Amygdala (tissue), 56 donors: ENCODE data around the gene PTPN4.
A peak's percentile ranks its signal among the peaks of the same experiment; 100 is the strongest.

ENCODE experiments used
- DNase-seq, 56 donors: peaks; one replicate each; lab custom pipeline; 2025; lab: John Stamatoyannopoulos, UW

Gene PTPN4, protein sequence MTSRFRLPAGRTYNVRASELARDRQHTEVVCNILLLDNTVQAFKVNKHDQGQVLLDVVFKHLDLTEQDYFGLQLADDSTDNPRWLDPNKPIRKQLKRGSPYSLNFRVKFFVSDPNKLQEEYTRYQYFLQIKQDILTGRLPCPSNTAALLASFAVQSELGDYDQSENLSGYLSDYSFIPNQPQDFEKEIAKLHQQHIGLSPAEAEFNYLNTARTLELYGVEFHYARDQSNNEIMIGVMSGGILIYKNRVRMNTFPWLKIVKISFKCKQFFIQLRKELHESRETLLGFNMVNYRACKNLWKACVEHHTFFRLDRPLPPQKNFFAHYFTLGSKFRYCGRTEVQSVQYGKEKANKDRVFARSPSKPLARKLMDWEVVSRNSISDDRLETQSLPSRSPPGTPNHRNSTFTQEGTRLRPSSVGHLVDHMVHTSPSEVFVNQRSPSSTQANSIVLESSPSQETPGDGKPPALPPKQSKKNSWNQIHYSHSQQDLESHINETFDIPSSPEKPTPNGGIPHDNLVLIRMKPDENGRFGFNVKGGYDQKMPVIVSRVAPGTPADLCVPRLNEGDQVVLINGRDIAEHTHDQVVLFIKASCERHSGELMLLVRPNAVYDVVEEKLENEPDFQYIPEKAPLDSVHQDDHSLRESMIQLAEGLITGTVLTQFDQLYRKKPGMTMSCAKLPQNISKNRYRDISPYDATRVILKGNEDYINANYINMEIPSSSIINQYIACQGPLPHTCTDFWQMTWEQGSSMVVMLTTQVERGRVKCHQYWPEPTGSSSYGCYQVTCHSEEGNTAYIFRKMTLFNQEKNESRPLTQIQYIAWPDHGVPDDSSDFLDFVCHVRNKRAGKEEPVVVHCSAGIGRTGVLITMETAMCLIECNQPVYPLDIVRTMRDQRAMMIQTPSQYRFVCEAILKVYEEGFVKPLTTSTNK

DNA sequence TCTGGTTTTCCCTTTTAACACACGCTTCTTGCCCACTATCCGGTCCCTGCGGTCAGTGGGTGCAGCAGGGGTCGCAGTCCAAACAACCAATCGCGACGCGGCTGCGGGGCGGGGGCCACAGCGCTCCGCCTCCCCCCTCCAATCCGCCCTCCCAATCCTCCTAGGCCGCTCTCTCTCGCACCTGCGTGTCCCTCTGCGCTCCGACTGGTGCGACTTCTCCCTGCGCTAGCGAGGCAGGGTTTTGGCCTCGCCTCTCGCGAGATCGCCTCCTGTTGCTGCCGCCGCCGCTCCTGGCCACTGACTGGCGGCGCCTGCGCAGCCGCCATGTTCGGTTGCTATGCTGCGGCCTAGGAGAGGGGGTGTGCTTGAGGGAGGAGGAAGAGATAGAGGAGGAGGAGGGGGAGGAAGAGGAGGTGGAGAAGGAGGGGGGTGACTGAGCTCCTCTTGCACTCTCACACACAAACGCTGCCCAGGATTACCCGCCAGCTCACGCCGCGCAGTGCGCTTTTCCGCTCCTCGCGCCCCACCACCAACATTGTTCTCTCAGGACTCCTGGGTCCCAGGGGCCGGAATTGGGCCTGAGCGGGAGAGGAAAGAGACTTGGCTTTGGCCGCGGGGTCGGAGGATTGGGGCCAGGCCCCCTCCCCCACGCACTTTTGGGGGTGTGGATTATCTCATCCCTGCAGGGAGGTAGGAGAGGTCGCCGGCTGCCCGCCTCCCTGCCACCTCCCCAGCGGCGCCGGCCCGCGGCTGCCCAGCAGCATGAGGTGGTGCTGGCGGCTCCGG lies at the start of gene PTPN4:
PTPN4 (plus strand) TSS at position 472 of the 786 bp plus-strand sequence. CDS start 49,932 bp downstream, outside the sequence.
- DNase-seq: peak in 55 of 56 donors; percentile 67 to 94 (median 89)

DNA sequence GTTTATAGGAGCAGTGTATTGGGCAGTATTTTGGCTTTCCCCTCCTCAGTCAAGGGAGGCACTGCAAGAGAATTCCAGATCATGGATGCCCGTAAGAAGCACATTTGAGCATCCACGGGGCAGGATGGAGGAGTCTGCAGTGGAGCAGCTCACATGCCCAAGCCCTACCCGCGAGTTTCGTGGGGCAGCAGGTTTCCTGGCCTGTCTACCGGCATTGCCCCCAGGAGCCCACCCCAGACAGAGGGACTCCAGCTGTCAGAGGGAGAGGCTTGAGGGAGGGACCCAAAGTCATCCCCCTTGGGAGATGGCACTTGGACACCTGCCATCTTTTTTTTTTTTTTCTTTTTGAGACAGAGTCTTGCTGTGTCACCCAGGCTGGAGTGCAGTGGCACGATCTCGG lies 49.4 kb upstream of the PTPN4 start:
- no peak for DNase-seq

DNA sequence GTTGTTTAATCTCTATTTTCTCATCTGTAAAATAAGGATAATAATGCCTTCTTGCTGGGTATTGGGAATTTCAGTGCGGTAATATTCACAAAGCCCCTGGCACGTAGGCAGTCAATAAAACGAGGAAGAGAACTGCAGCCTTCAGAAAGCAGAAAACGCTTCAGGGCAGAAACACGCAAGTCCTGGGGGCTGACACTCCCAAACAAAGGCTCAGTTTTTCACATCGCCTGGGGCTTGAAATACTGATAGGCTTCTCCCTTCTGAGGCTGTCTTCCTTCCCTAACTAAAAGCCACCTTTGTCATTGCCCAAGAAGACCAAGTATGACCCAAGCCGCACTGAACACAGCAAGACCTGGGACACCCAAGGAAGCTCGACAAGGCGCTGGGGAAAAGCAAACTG lies 48.4 kb upstream of the PTPN4 start:
- DNase-seq: no peak

DNA sequence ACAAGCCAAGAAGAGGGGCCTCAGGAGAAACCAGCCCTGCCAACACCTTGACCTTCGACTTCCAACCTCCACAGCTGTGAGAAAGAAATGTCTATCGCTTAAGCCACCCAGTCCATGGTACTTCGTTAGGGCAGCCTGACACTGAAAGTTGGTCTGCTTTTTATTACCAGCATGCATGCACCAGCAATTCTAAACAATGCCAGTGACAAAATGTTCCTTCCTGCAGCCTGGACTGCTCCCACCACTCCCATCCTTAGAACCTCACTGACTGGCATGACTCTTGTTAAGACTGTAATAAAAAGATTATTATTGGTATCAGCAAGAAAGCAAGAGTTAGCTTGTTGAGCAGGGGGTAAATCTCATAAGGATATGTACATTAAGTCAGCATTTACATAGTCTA lies 47.2 kb upstream of the PTPN4 start:
- no peak for DNase-seq

DNA sequence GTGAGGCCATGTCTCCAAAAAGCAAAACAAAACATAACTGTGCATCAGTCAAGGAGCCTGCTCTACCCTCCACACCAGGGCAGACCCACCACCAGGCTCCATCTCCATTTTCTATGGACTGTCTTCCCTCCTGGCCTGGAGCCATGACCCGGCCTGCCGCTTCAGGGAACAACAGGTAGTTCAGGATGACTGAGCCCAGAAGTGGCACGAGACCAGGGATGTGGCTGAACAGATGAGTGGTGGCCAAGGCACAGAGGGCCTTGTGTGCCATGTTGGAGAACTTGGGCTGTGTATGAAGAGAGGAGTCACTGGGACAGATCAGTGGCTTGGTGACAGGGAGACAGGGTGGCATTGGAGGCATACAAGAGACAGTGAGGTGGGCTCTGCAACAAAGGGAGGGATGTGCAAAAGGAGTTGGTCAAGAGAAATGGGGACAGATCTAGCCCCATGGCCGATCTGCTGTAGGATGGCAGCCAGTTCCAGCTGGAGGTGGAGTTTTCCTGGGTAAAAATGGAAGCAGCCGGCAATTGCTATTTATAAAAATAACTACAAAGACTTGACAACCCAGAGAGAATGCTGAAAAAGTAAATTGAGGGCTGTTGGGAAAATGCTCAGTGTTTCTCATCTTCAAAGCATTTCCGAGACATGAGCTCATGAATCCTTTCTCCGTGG lies 45.8 kb upstream of the PTPN4 start:
- peak in 1 of 56 donors; percentile 34 for DNase-seq

DNA sequence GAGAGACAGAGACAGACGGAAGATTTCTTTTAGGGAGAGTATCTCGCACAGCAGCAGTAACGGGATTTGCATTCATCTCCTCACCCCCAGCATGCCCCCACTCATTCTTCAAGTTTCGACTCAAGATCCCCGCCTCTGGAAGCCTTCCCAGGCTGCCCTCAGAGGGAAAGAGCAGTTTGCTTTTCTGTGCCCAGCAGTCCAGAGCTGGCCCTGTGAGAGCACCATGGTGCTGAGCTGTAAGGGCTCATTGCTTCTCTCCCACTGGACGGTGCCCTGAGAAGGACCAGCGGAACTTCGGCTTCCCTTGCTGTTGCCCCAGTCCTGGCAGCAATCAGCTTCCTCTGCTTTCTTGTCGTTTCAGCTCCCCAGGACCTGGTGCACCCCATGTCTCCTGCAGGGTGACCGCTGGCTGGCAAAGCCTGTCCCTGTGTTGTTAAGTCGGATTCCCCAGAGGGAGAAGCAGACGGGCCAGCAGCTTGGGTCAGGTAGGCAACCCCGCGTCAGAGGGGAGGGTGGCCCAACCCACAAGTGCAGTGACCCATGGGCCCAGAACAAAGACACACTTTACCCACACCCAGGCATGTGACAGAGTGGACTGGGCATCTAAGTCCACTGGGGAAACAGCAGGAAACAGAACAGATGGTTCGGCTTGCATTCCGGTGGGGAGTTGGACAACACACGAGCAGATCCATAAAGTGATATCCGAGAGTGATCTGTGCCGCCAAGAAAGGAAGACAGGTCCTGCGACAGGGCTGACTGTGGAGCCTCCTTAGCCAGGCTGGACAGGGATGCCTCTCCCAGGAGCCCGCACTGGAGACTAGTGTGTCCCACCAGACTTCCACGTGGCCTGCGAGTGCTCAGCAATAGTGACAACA lies 44.1 kb upstream of the PTPN4 start:
- no peak for DNase-seq

DNA sequence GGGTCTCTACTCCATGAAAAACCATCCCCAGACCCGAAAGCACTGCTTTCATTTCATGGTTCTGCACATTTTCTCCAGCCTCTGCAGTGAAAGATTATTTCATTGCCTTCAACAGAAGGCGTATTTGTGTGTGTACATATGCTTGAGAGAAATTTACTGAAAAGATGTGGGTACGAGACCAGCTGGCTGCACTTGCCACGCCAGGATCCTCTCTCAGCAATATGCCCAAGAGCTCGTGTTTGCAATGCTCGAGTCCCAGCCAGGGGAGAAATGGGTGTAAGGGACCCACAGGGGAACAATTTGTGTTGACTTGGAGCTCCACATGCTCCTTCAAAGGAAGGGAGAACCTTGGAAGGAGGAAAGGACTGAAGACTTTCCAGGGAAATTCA lies 43.4 kb upstream of the PTPN4 start:
- peak in 1 of 56 donors; percentile 10 for DNase-seq

DNA sequence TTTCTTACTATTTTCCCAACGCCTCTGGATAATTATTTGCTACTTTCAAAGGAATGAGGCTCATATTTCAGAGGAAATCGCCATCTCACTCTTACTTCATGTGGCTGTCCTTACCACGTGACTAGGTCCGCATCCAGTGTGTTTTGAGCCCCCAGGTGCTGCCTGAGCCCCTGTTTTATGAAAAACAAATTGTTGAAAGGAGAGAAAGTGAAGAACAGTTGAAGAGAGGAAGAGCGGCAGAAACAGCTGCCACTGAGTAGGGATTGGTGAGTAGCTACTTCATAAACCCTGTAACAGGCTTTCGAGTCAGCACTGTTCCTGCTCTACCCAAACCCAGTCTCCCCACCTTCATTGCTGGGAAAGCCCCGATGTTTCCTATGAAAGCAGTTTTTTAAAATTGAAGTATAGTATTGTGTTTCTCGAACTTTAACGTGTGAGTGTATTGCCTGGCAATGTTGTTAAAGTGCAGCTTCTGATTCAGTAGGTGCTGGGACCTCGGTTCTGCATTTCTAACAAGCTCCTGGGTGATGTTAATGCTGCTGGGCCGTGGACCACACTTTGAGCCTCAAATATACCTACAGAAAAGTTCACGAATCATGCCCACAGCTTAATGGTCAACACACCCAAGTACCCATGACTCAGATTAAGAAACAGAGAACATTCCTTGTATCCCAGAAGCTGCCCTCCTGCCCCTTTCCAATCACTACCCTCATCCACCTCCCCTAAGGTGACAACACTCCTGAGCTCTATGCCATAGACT lies 41.0 kb upstream of the PTPN4 start:
- no peak for DNase-seq

DNA sequence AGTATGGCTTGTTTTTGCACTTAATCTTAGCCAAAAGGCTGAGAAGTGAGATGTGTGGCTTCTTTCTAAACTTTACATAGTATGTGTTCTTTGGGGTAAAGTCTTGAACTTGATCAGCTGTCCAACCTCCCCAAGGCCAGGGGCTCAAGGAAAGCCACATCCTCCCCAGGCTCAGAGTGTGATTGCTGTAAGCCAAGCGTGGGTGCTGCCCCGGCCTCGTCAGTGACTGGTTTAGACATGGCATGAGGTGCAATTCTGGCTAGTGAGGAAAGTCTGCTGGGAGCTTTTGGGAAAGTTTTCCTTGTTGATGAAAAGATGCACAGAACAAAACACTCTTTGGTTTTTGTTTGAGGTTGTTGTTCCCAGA lies 40.5 kb upstream of the PTPN4 start:
- DNase-seq: no peak

DNA sequence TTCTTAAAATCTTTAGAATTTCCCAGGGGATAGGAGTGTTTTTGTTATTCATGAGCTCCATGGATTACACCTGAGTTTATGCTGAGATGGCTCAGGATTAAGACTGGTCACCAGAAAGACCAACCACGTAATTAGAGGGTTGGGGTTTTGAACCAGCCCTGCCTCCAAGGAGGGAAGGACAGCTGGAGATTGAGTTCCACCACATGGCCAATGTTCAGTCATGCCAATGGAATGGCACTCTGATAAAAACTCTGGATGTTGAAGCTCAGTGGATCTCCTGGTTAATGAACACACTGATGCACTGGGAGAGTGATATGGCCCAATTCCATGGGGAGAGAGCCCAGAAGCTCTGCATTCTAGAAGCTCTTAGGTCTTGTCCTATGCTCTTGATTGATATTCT lies 38.7 kb upstream of the PTPN4 start:
- DNase-seq: no peak

DNA sequence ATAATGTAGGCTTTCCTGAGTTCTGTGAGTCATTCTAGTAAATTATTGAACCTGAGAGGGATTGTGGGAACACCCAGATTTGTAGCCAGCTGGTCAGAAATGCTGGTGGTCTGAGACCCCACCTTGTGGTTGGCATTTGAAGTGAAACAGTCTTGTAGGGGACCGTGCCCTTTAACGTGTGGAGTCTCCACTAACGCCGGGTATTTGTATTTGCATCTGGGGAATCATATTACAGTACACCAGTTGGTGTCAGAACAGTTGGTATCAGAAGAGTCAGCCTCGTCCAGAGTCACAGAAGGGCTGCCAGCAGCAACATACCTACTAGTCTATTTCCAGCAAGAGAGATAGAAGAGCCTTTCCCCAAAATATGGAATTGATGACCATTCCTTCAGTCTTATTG lies 38.3 kb upstream of the PTPN4 start:
- DNase-seq: no peak

DNA sequence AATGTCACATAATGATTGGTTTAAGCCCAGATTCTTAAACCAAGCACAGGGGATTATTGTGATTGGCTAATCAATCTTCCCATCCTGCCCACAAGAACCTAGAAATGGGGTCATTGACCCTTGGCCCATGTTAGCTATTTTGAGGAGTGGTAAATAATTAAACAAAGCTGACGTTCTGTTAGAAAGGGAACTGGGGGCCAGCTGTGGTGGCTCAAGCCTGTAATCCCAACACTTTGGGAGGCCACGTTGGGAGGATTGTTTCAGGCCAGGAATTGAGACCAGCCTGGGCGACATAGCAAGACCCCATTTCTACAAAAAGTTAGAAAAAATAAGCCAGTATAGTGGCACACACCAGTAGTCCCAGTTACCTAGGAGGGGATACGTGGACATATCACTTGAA lies 37.8 kb upstream of the PTPN4 start:
- no peak for DNase-seq

DNA sequence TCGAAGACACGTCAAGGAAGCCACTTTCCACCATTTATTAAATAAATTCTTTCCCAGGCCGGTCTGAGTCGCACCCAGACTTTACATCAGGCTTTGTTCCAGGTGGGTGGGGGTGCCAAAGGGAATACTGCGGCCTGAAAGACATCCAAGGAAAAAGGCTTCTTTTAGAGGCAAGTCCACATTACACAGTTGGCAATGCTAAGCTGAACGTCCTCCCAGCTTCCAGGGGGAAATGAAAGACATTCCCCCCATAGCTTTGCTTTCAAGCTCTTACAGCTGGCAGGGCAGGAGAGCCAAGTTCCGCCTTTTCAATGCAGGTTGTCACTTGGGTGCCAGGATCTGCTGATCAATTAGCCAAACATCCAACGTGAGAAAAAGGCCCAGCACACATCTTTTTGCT lies 36.5 kb upstream of the PTPN4 start:
- peak in 19 of 56 donors; percentile 7 to 66 (median 33) for DNase-seq

DNA sequence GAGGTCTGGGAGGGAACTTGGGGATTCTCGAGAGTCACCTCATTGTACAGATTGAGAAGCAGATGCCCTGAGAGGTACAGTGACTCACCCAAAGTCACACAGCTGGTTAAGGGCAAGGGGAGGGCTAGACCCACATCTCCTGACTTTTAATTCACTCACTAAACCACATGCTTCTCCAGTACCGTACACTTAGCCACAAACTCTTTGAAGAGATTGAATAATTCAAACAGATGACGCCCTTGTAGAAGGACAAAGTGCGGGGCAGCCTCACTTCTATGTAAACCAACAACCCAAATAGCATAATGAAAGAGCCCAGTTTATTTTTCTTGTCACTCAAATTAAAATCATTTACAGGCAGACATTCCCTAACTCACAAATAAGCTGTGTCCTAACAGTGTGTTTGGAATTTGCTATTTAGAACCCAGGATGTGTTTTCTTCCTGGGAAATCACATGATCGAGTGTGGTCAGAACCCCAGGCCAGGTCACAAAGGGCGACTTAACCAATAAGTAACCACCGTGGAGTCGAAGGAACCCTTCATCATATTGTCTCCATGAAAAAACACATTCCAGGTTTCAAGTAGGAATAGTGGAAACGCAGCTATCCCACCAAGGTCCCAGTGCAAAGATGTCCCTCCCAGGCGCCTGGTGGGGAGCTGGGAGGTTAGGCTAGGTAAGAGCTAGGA lies 35.8 kb upstream of the PTPN4 start:
- DNase-seq: no peak

DNA sequence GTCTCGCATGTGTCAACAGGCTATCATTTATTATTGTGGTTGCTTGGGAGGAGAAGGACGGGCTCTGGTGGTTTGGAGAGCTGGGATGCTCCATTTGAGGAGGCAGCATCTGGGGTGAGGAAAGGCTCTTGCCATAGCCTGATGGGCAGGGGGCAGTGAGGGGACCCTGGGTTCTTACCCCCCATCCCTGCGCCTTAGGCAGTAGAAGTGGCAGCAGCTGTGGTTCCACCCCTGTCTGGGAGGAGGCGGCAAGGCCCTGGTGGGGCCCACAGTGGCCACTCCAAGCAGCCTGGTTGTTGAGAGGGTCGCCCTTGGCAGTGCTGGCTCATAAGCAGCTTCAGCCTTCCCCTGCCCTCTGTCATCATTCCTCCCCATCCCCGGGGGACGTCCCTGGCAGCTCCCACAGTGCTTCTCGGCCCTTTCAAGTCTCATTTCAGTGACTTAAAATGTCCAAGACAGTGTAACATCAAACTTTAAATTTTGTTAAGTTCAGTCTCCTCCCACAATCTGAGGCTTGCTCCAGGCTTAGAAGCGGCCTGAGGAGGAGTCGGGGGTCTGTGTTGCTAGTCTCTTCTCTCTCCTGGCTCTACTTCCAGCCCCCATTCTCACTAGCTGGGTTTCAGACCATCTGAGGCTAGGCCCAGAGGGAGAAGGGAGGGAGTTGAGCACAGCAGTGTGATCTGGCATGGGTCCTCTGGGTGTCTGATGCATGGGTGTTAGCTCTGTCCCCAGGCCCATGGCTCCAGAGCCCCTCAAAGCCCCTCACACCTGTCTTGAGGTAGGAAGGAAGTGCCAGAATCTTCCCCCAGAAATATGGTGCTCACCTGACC lies 34.9 kb upstream of the PTPN4 start:
- no peak for DNase-seq

DNA sequence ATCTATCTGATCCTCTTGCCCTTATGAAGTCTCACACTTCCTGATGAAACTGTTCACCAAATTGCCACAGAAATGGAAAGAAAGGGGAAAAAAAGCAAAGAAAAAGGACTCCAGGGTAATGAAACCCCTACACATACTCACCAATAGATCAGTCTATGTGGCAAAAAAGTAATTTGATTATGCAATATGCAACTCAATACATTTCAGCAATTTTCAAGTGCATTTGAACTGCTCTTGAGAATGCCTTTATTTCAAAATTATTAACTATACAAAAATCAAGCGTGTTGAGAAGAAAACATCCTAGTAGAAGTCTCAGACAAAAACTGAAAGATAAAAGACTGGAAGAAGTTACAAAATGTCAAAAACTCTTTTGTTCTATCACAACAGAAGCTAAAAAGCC lies 32.2 kb upstream of the PTPN4 start:
- DNase-seq: no peak

DNA sequence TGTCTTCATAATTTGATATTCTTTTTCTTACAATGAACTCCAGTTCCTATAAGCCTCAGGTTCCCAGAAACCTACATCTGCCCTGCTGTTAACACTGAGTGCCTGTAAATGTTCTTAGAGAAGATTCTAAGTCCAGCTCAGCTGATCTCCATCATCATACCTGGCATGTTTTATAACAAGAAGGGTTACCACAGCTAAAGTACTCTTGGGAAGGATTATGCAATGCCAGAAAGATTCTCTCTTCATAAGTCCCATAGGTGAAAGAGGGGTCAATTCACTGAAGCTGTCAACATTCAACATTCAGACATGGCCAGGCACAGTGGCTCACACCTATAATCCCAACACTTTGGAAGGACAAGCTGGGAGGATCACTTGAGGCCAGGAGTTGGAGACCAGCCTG lies 31.3 kb upstream of the PTPN4 start:
- no peak for DNase-seq
